Thyroid gland (tissue), 4 donors: ENCODE results near the gene ANKS1A.

Experiments
- POLR2A ChIP-seq, 2 donors: fragments of 450-650 bp; IDR thresholded peaks; one replicate each; pipeline ENCODE4 v1.6.1; 2017; ENCODE audit warnings: antibody characterized with exemption in 2 of 2, mild to moderate bottlenecking in 2 of 2, moderate library complexity in 1 of 2
- TF ChIP-seq, protein P1 (sequence below), 6 experiments: fragments of 200-600 bp in 3 of 6; fragments of 450-650 bp in 3 of 6; sonication (generic) in 3 of 6; IDR thresholded peaks; one replicate each; pipeline ENCODE4 v1.5.1; 2016 to 2019; ENCODE audit warnings: antibody characterized with exemption in 6 of 6, mild to moderate bottlenecking in 2 of 6, inconsistent platforms in 1 of 6, moderate library complexity in 1 of 6

DNA sequence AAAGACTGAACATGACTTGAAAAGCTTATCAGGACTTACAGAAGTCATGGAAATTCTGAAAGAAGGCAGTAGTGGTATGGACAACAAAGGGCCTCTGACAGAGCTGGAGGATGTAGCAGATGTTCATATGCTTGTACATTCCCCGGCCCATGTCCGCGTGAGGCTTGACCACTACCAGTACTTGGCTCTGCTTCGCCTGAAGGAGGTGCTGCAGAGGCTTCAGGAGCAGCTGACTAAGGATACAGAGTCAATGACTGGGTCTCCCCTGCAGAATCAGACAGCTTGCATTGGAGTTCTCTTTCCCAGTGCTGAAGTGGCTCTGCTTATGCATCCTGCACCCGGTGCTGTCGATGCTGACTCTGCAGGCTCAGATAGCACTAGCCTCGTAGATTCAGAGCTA lies 30.4 kb upstream of the ANKS1A start:
- TF ChIP-seq, protein P1, sequence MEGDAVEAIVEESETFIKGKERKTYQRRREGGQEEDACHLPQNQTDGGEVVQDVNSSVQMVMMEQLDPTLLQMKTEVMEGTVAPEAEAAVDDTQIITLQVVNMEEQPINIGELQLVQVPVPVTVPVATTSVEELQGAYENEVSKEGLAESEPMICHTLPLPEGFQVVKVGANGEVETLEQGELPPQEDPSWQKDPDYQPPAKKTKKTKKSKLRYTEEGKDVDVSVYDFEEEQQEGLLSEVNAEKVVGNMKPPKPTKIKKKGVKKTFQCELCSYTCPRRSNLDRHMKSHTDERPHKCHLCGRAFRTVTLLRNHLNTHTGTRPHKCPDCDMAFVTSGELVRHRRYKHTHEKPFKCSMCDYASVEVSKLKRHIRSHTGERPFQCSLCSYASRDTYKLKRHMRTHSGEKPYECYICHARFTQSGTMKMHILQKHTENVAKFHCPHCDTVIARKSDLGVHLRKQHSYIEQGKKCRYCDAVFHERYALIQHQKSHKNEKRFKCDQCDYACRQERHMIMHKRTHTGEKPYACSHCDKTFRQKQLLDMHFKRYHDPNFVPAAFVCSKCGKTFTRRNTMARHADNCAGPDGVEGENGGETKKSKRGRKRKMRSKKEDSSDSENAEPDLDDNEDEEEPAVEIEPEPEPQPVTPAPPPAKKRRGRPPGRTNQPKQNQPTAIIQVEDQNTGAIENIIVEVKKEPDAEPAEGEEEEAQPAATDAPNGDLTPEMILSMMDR (IDR thresholded peaks at IDR 0.05): no peak
- no peak for TF ChIP-seq POLR2A (IDR thresholded peaks at IDR 0.05)
